Adrenal gland (tissue), 5 donors: ENCODE measurements around the gene CREB5.

ENCODE experiments used
- POLR2A ChIP-seq, 2 donors: fragments of 450-650 bp; IDR thresholded peaks; one replicate each; pipeline ENCODE4 v1.6.1; 2017; ENCODE audit warnings: antibody characterized with exemption in 2 of 2, mild to moderate bottlenecking in 2 of 2, moderate library complexity in 1 of 2
- TF ChIP-seq, protein P1 (sequence below), 6 experiments: fragments of 450-650 bp in 4 of 6; fragments of 200-600 bp in 2 of 6; sonication (generic) in 1 of 6; IDR thresholded peaks; 1 replicate in 5 of 6; 2 replicates in 1 of 6; pipeline versions ENCODE4 v1.5.1 to v1.8.0; 2016 to 2021; ENCODE audit warnings: antibody characterized with exemption in 6 of 6, mild to moderate bottlenecking in 2 of 6, moderate library complexity in 1 of 6
- donor health status: DM: no; HTN: no; CAD: no.

DNA sequence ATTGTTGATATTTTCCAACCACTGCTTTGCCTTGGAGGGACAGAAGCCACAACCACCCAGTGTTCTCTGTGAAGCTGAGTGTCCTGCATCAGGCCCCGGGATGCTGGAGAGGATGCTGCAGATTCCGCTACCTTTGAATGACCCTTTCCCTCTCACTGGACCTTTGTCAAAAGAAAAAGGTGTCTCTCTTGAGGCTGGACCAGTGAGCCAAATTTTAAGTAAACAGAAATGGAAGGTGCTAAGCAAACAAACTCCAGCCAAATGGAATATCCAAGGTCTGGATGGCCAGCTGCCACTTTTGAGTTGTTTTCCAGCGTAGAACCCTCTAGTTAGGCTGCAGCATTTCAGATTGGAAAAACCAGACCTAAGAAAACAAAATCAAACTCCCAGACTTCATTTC, 400.3 kb downstream of the CREB5 start:
- TF ChIP-seq, protein P1, sequence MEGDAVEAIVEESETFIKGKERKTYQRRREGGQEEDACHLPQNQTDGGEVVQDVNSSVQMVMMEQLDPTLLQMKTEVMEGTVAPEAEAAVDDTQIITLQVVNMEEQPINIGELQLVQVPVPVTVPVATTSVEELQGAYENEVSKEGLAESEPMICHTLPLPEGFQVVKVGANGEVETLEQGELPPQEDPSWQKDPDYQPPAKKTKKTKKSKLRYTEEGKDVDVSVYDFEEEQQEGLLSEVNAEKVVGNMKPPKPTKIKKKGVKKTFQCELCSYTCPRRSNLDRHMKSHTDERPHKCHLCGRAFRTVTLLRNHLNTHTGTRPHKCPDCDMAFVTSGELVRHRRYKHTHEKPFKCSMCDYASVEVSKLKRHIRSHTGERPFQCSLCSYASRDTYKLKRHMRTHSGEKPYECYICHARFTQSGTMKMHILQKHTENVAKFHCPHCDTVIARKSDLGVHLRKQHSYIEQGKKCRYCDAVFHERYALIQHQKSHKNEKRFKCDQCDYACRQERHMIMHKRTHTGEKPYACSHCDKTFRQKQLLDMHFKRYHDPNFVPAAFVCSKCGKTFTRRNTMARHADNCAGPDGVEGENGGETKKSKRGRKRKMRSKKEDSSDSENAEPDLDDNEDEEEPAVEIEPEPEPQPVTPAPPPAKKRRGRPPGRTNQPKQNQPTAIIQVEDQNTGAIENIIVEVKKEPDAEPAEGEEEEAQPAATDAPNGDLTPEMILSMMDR (IDR thresholded peaks at IDR 0.05), result no peak
- no peak for TF ChIP-seq POLR2A (IDR thresholded peaks at IDR 0.05)
